DND-41 (cell line): ENCODE measurements around the gene EGF.

Experiments used
- ATAC-seq: fragments of 200-7000 bp; cut with Tn5 transposase; 3 replicates; pipeline ENCODE4 v1.9.1; 2021; ENCODE audit warnings: low read depth; ENCODE audit not compliant: insufficient read depth
- DNase-seq: peaks from one replicate; pipeline ENCODE4 v3.0.0-alpha.2; 2020
- H2AFZ ChIP-seq: 2 replicates; pipeline ENCODE4 v1.6.0; 2012; ENCODE audit warnings: low read depth, low read length
- H3K27ac ChIP-seq: 2 replicates; pipeline ENCODE4 v1.5.1; 2012; ENCODE audit warnings: low read length, inconsistent platforms
- H3K27me3 ChIP-seq: fragments of 200-600 bp; sonication (generic); 2 replicates; pipeline ENCODE4 v1.6.0; 2012; ENCODE audit warnings: low read length, mild to moderate bottlenecking, inconsistent platforms; ENCODE audit not compliant: insufficient read depth, poor library complexity
- H3K36me3 ChIP-seq: 2 replicates; pipeline ENCODE4 v1.5.1; 2012; ENCODE audit warnings: low read length, inconsistent platforms; ENCODE audit not compliant: insufficient read depth
- H3K4me1 ChIP-seq: 2 replicates; pipeline ENCODE4 v1.5.1; 2012; ENCODE audit warnings: mild to moderate bottlenecking, low read length; ENCODE audit not compliant: insufficient read depth
- H3K4me2 ChIP-seq: 2 replicates; pipeline ENCODE4 v1.6.0; 2012; ENCODE audit warnings: mild to moderate bottlenecking, moderate library complexity, low read length, inconsistent platforms; ENCODE audit not compliant: insufficient read depth
- H3K4me3 ChIP-seq, 2 experiments: fragments of 200-600 bp in 1 of 2; shearing (Covaris generic) in 1 of 2; 2 replicates each; pipeline ENCODE4 v1.5.1; 2012 to 2016; ENCODE audit warnings: inconsistent platforms in 2 of 2, low read length in 2 of 2, mild to moderate bottlenecking in 2 of 2, low read depth in 1 of 2, moderate library complexity in 1 of 2
- H3K79me2 ChIP-seq: 2 replicates; pipeline ENCODE4 v1.6.0; 2012; ENCODE audit warnings: low read length, inconsistent platforms; ENCODE audit not compliant: insufficient read depth
- H3K9ac ChIP-seq: 2 replicates; pipeline ENCODE4 v1.6.0; 2012; ENCODE audit warnings: low read depth, mild to moderate bottlenecking, inconsistent platforms, low read length, moderate library complexity
- H3K9me3 ChIP-seq: 2 replicates; pipeline ENCODE4 v1.5.1; 2012; ENCODE audit warnings: low read length, moderate library complexity, mild to moderate bottlenecking, inconsistent platforms; ENCODE audit not compliant: insufficient read depth, severe bottlenecking
- H4K20me1 ChIP-seq: 2 replicates; pipeline ENCODE4 v1.6.0; 2012; ENCODE audit warnings: low read length; ENCODE audit not compliant: insufficient read depth
- CTCF ChIP-seq: IDR thresholded peaks from 2 replicates; pipeline ENCODE4 v1.5.1; 2012; ENCODE audit warnings: borderline replicate concordance, low read length, moderate library complexity, mild to moderate bottlenecking; ENCODE audit not compliant: poor library complexity, severe bottlenecking; ENCODE audit errors: extremely low read depth
- EZH2 ChIP-seq: IDR thresholded peaks from 3 replicates; pipeline ENCODE4 v1.6.1; 2012; ENCODE audit warnings: borderline replicate concordance, low read depth, mild to moderate bottlenecking, moderate library complexity, low read length, inconsistent platforms; ENCODE audit not compliant: severe bottlenecking

Gene EGF

GRCh38 chr4:110012917-110013316, 100.2 kb downstream of the EGF start:
- H3K27ac ChIP-seq, result no peak overlapping the region

DNA sequence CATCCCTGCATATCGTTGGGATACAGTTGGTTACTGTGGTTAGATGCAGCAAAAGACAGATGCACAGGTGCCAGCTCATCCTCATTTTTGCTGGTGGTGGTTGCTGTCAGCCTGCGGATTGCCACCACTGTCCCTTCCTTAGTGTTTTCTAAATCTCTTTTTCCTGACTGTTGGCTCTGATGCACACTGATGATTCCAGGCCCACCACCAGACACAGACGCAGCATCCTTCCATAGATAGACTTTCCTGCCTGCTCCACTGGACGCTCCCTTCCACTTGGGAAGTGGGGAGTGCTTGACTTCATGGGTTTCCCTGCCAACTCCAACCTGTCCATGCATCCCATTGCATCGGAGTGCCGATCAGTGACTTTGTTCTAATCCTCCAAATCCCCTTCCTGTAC, 101.5 kb downstream of the EGF start:
- H4K20me1 ChIP-seq, result no peaks in the 10 kb centered on the region
- H3K27me3 ChIP-seq, result no peaks in the 10 kb centered on the region
- no peak for DNase-seq
- no peak overlapping the region for H2AFZ ChIP-seq
- H3K4me3 ChIP-seq, result no peak overlapping the region
- no peak overlapping the region for H3K4me2 ChIP-seq
- H3K9me3 ChIP-seq, result no peaks in the 10 kb centered on the region
- no peak for TF ChIP-seq CTCF
- no peaks in the 10 kb centered on the region for H3K4me1 ChIP-seq
- H3K27ac ChIP-seq, result no peak overlapping the region
- H3K36me3 ChIP-seq, result no peaks in the 10 kb centered on the region
- ATAC-seq, result no peak
- H3K9ac ChIP-seq, result no peak overlapping the region
- no peaks in the 10 kb centered on the region for H3K79me2 ChIP-seq

More at GRCh38 chr4:110012917-110013316, 100.2 kb downstream of the EGF start:
- Histone ChIP-seq H3K79me2 (no peaks in the 10 kb centered on the region), H4K20me1 (no peaks in the 10 kb centered on the region), H2AFZ (no peak overlapping the region), H3K9me3 (no peaks in the 10 kb centered on the region), H3K4me1 (no peaks in the 10 kb centered on the region), H3K4me3 (no peak overlapping the region), H3K36me3 (no peaks in the 10 kb centered on the region), H3K27me3 (no peaks in the 10 kb centered on the region), H3K9ac (no peak overlapping the region), H3K4me2 (no peak overlapping the region)
- DNase-seq, result no peak
- TF ChIP-seq CTCF (no peak), EZH2 (no peak)
- no peak for ATAC-seq

DNA sequence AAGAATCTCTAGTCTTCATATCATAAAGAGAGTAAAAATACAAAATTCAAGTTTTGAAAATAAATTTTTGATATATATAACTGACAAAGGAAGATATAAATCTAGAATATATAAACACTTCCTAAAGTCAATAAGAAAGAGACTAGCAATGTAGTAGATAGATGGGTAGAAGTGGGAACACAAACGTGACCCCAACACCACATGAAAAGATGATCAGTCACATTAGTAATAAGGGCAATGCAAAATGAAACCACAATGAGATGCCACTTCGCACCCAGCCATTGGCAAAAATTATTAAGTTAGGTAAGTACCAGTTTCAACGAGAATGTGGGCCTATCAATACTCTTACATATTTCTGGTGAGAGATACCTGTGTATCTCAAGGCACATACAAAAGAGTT, 106.5 kb downstream of the EGF start:
- DNase-seq (no peak), ATAC-seq (peak; percentile 55; the same call in 1 of the 3 replicates)
- H3K79me2 ChIP-seq, result no peaks in the 10 kb centered on the region
- H3K27me3 ChIP-seq, result no peaks in the 10 kb centered on the region
- H3K27ac ChIP-seq, result no peak overlapping the region
- H2AFZ ChIP-seq, result no peak overlapping the region
- H4K20me1 ChIP-seq, result no peaks in the 10 kb centered on the region
- H3K9ac ChIP-seq, result no peak overlapping the region
- H3K4me2 ChIP-seq, result no peak overlapping the region
- H3K4me3 ChIP-seq, result no peak overlapping the region
- no peaks in the 10 kb centered on the region for H3K36me3 ChIP-seq
- no peaks in the 10 kb centered on the region for H3K4me1 ChIP-seq
- H3K9me3 ChIP-seq, result no peaks in the 10 kb centered on the region
- no peak for TF ChIP-seq EZH2
- no peak for TF ChIP-seq CTCF

GRCh38 chr4:110020139-110020538, 107.5 kb downstream of the EGF start:
- Histone ChIP-seq H3K4me2 (no peak overlapping the region), H4K20me1 (no peaks in the 10 kb centered on the region), H3K36me3 (no peaks in the 10 kb centered on the region), H3K4me3 (no peak overlapping the region), H2AFZ (no peak overlapping the region), H3K9ac (no peak overlapping the region), H3K4me1 (no peaks in the 10 kb centered on the region), H3K27me3 (no peaks in the 10 kb centered on the region), H3K79me2 (no peaks in the 10 kb centered on the region), H3K27ac (no peak overlapping the region), H3K9me3 (no peaks in the 10 kb centered on the region)
- TF ChIP-seq EZH2 (no peak), CTCF (no peak)
- no peak for DNase-seq
- no peak for ATAC-seq
